GM21390 (cell line): Measurements from ENCODE around the gene TFDP1.

Experiments used
- ATAC-seq: cut with Tn5 transposase; IDR thresholded peaks from one replicate; pipeline ENCODE4 v1.9.1; 2021; ENCODE audit not compliant: unreplicated experiment

TFDP1 gene

GRCh38 chr13:113660066-113660465 is 75.5 kb downstream of the TFDP1 start:
- no peak for ATAC-seq

GRCh38 chr13:113661509-113661908 is 77.0 kb downstream of the TFDP1 start:
- no peak for ATAC-seq

GRCh38 chr13:113663934-113664333 is 79.4 kb downstream of the TFDP1 start:
- no peak for ATAC-seq

- no peak for ATAC-seq
Observed at GRCh38 chr13:113664751-113665596, 80.4 kb downstream of the TFDP1 start.

GRCh38 chr13:113665597-113666328 is 81.2 kb downstream of the TFDP1 start:
- no peak for ATAC-seq

- ATAC-seq: no peak
Observed at GRCh38 chr13:113666329-113666670, 81.7 kb downstream of the TFDP1 start.

- ATAC-seq: no peak
Observed at GRCh38 chr13:113666951-113667701, 82.6 kb downstream of the TFDP1 start, which contains the start of gene GRK1. TSS of gene GRK1 (plus strand) at chr13:113667219. CDS start at chr13:113667387, 168 bp downstream.

GRCh38 chr13:113667771-113668490 is 83.4 kb downstream of the TFDP1 start:
- no peak for ATAC-seq

GRCh38 chr13:113668491-113668971 is 84.0 kb downstream of the TFDP1 start:
- no peak for ATAC-seq

GRCh38 chr13:113669231-113669754 is 84.7 kb downstream of the TFDP1 start:
- no peak for ATAC-seq

GRCh38 chr13:113669755-113670341 is 85.3 kb downstream of the TFDP1 start:
- no peak for ATAC-seq

GRCh38 chr13:113670541-113670940 is 86.0 kb downstream of the TFDP1 start:
- no peak for ATAC-seq

- no peak for ATAC-seq
Observed at GRCh38 chr13:113671066-113672001, 86.8 kb downstream of the TFDP1 start.

GRCh38 chr13:113672002-113672651 is 87.6 kb downstream of the TFDP1 start:
- ATAC-seq: no peak
